T-helper 2 cell treated with Interferon-gamma antibody and Interleukin-4, amounts not matched to agents 100 ng/mL and 5 ng/mL, for 36 hours (primary cell): ENCODE measurements around the gene XRCC5. TPM values are rescaled to one million over a fixed set of nuclear protein-coding genes. Genes with fewer than 3 reads are reported as not detected.

ENCODE experiments used
- intact Hi-C: fragments of 100-400 bp; cut with micrococcal nuclease; formaldehyde crosslinking; loops from one replicate; pipeline ENCODE4 v1.15.1; 2023
- total RNA-seq: library from RNA; stranded (reverse); gene quantifications from 2 replicates; pipeline ENCODE4 v1.2.3, GENCODE V29; 2022

Gene XRCC5
- 408 and 438 TPM in 2 replicates for total RNA-seq

- intact Hi-C loops: loop anchor here (1.0 kb wide), 3 partner anchors 28 to 303 kb away; partner anchors contain the start of genes PECR, SMARCAL1 and TMEM169
These were observed at the start of gene XRCC5 for GRCh38 chr2:216108967-216109921. TSS of gene XRCC5 (plus strand) at chr2:216109348. CDS start at chr2:216109437, 89 bp downstream.

DNA sequence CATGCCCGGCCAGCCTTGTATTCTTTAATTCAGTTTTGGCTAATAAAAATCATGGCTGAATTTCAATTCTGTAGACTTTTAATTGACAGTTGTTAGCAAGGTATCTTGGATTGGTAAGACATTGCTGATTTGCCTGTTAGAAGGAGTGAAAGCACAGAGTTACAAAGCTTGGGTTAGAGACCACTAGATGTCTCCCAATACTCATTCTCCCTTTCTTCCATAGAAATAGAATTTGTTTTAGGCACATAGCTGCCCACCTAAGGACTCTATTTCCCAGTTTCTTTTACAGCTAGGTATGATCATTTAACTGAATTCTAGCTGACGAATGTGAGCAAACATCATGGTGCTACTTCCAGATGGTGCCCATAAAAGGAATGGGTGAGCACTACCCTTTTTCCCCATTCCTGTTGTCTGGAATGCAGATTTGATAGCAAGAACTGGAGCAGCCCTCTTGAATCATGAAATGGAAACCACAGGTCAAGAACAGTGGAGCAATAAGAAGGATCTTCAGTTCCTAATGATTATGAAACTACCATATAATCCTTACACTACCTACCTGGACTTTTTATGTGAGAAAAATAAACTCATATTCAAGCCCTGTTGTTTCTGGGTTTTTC is 45.0 kb upstream of the XRCC5 start:
- intact Hi-C loops: no loop called here

GRCh38 chr2:216064665-216065064 is 44.5 kb upstream of the XRCC5 start:
- intact Hi-C loops: no loop called here

DNA sequence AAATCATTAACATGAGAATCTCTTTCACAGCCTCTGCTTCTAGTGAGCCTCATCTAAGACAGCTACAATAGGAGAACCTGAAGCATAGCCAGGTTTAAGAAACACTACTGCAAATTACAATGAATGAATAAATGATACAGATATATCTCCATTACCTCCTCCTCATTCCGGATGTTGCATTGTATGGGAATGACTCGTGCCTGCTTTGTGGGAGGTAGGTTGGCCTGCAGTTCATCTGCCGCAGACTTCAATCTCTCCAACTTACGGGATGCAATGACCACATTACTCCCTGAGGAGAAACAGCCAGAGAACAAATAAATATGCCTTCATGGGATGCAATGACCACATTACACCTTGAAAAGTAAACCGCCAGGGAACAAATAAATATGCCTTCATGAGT is 42.9 kb upstream of the XRCC5 start:
- intact Hi-C loops: no loop called here

GRCh38 chr2:216069028-216069427 is 40.1 kb upstream of the XRCC5 start:
- intact Hi-C loops: no loop called here

GRCh38 chr2:216070195-216070594 is 39.0 kb upstream of the XRCC5 start:
- intact Hi-C loops: no loop called here

DNA sequence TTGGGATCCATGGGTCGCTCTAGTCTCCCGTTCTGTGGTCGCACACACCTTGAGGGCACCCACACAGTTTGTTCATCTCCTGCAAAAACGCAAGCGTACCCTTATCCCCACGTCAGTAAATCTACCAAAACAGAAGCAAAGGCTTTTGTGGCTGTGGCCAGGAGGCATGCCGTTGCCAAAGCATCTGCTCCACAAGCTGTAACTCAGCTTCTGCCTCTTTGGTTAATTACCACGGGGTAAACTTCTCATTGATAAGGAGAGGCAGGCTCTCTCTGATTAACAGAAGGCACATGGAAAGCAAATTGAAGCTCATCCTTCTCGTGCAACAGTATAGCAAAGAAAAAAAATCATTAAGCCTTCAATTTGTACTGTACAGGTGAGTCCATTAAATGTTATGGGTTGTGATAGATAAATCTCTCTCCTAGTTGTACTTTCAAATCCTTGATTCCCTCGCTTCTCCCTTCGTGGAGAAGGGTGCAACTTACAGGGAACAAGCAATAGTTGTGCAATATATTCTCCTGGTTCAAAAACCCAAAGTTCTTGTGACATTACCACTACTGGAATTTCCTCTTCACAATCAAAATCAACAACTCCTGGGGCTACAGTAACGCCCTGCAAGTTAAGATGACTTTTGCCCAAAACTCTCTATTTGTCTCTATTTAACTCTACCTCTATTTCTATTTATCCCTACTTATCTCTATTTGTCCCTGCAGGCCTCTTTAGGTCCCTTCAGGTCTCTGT is 37.9 kb upstream of the XRCC5 start:
- intact Hi-C loops: no loop called here

- intact Hi-C loops: no loop called here
These were observed 36.7 kb upstream of the XRCC5 start for GRCh38 chr2:216072473-216072872.

DNA sequence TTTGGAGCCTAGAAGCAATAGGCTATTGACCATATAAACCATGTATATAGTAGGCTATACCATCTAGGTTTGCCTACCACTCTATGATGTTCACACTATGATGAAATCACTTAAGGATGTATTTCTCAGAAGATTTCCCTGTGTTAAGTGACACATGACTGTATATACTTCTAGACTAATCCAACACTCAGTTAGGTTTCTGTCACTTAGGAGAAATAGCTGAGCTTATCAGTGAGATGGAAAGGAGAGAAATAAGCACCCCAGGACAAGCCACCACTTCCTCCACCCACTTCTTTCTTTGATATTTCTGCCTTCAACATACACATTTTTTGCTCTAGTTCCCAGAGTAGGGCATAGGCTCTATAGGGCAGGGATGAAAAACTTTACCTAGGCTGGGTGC is 35.4 kb upstream of the XRCC5 start:
- intact Hi-C loops: no loop called here

DNA sequence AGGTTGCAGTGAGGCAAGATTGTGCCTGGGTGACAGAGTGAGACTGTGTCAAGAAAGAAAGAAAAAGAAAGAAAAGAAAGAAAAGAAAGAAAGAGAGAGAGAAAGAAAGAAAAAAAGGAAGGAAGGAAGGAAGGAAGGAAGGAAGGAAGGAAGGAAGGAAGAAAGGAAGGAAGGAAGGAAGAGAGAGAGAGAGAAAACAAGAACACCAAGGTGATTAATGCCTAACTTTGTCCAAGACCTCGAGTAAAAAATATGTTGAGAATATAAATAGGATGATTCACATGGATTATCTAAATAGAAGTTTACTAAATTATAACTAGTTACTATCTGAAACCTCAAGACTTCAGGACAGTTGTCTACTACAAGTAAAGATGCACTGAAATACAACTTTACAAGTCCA is 34.8 kb upstream of the XRCC5 start:
- intact Hi-C loops: no loop called here

GRCh38 chr2:216074794-216075193 is 34.4 kb upstream of the XRCC5 start:
- intact Hi-C loops: no loop called here

DNA sequence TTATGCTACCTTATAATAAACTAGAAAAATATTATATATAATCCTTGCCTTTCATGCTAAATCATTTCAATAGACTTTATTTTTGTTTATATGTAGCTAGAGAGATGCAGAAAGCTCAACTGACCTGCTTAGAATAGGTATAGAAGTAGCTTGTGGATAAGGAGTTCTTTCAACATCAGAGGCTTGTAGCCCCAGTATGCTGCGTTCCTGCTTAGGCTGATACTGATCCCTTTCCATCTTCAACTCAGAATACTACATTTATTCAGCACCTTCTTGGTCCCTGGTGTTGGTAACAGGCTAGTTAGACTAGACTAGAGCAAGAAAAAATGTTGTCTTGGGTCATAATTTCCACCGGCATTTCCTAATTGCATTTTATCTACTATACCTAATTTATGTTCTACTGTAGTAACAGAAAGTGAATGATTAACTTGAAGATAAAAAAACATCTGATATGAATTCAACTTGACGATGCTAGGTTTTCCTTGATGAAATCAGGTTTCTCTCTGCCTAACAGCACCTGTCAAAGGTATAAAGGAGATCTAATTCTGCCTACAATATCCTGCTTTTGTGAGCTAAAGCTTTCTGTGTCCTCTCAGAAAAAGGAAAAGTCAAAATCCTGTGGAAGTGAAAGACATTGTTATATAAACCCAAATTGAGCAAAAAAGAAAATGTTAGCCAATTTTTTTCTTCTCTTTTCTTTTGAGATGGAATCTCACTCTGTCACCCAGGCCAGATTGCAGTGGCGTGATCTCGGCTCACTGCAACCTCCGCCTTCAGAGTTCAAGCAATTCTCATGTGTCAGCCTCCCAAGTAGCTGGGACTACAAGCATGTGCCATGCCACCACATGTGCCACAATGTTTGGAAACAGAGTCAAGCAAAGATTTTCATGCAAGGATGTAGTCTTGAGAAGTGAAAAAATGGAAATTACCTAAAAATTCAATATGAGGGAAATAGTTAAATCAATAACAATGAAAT is 33.4 kb upstream of the XRCC5 start:
- intact Hi-C loops: no loop called here

DNA sequence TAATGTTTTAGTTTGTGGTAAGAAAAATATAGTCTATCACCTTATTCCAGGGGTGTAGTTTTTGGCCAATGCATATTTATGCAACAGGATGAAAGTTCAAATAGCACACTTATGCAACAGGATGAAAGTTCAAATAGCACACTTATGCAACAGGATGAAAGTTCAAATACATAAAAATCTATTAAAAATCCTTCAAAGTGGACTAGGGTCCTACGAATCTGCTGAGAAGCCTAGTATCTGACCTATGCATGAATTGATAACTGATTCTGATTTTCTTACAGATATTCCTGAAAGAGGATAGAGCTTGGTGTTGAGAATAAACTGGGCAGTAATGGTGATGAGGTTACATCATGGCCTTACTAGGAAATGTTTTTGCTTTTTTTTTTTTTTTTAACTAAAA is 30.4 kb upstream of the XRCC5 start:
- intact Hi-C loops: no loop called here

DNA sequence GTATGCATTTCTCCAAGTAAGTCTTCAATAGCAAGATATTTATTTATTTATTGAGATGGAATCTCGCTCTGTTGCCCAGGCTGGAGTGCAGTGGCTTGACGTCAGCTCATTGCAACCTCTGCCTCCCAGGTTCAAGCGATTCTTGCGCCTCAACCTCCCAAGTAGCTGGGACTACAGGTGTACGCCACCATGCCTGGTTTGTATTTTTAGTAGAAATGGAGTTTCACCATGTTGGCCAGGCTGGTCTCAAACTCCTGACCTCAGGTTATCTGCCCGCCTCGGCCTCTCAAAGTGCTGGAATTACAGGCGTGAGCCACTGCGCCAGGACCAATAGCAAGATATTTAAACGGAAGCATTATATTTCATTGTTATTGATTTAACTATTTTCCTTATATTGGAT is 29.1 kb upstream of the XRCC5 start:
- intact Hi-C loops: loop anchor here (2.0 to 5.0 kb wide), 2 partner anchors 42 to 67 kb away; partner anchors contain the start of gene MREG

- intact Hi-C loops: loop anchor here (1.0 to 5.0 kb wide), 5 partner anchors 23 to 68 kb away; partner anchors contain the start of genes MREG and XRCC5
These were observed 28.1 kb upstream of the XRCC5 start for GRCh38 chr2:216081012-216081411.

GRCh38 chr2:216081487-216082116 is 27.5 kb upstream of the XRCC5 start, which contains the start of the genes PECR and TMEM169:
TSS of gene PECR (minus strand) at chr2:216081809. CDS start at chr2:216081741, 68 bp downstream.
TSS of gene TMEM169 (plus strand) at chr2:216081919. CDS start at chr2:216095964, 14,045 bp downstream.
- intact Hi-C loops: loop anchor here (1.0 to 5.0 kb wide), 5 partner anchors 23 to 69 kb away; partner anchors contain the start of genes MREG and XRCC5

DNA sequence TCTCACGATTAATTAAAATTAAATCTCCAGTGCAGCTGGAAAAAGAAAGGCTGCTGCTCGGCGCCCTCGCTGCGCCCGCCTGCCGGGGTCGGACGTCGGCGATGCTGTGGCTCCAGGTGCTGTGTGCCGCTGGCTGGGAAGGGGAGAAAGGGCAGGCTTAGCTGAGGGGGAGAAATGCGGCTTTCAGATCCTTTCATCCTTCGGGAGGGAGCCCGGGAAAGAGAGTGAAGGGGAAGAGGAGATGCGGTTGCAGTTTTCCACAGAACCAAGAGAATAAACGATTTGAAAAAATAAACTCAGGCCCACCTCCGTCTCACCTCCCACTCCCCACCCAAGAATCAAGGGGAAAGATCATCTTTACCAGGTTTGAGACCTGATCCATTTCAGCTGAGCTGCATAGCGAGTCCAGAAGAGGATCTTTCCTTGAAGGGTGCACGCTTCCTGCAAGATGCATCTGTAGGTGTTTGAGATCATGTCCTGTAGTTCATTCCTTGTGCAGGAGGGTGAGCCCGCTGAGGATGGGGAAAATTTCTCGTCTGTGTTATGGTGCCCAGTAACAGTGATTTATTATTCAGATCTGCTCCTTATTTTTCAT is 26.9 kb upstream of the XRCC5 start:
- intact Hi-C loops: loop anchor here (5.0 kb wide), 1 partner anchor 40 kb away; no protein-coding TSS in a partner anchor

DNA sequence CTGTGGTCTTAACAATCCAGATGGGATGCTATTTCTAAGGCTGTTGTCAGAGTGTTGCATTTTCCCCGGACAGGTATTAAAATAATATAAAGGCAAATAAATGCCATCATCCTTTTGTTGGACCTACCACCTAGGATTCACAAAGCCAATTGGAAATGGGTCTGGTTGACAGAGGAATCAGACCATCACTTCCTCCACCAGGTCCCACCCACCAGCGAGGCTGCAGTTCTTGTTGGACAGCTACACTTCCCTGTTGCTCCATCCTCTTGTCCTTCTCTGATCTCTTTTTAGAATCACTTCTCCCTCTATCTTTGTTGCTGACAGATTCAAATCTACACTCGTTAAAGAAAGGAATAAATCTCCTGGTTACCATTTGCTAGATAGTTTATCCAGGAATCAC is 26.3 kb upstream of the XRCC5 start:
- intact Hi-C loops: loop anchor here (5.0 kb wide), 1 partner anchor 39 kb away; no protein-coding TSS in a partner anchor
